ENCODE data around the gene MRM2.

GRCh38 chr7:2203766-2204300, 38.2 kb downstream of the MRM2 start:
- no peak for TF ChIP-seq EZH2 (IDR thresholded peaks at IDR 0.05)
- TF ChIP-seq POLR2AphosphoS5 (IDR thresholded peaks at IDR 0.05; ENCODE audit: borderline replicate concordance, low read depth, low read length), result no peak

Data from SK-N-MC (cell line).